Prostate gland (tissue), 2 donors: Measurements from ENCODE around the gene ARHGAP44.

Source experiments
- POLR2A ChIP-seq: fragments of 450-650 bp; IDR thresholded peaks from one replicate; pipeline ENCODE4 v1.6.1; 2016; ENCODE audit warnings: antibody characterized with exemption, mild to moderate bottlenecking
- TF ChIP-seq, protein P1 (sequence below), 4 experiments: fragments of 200-600 bp in 2 of 4; fragments of 450-650 bp in 2 of 4; sonication (generic) in 2 of 4; IDR thresholded peaks; 1 replicate in 3 of 4; 2 replicates in 1 of 4; pipeline ENCODE4 v1.5.1; 2016 to 2019; ENCODE audit warnings: antibody characterized with exemption in 4 of 4, mild to moderate bottlenecking in 2 of 4, moderate library complexity in 2 of 4

GRCh38 chr17:12896180-12896785 is 107.0 kb downstream of the ARHGAP44 start:
- TF ChIP-seq POLR2A = no peak
- TF ChIP-seq, protein P1, sequence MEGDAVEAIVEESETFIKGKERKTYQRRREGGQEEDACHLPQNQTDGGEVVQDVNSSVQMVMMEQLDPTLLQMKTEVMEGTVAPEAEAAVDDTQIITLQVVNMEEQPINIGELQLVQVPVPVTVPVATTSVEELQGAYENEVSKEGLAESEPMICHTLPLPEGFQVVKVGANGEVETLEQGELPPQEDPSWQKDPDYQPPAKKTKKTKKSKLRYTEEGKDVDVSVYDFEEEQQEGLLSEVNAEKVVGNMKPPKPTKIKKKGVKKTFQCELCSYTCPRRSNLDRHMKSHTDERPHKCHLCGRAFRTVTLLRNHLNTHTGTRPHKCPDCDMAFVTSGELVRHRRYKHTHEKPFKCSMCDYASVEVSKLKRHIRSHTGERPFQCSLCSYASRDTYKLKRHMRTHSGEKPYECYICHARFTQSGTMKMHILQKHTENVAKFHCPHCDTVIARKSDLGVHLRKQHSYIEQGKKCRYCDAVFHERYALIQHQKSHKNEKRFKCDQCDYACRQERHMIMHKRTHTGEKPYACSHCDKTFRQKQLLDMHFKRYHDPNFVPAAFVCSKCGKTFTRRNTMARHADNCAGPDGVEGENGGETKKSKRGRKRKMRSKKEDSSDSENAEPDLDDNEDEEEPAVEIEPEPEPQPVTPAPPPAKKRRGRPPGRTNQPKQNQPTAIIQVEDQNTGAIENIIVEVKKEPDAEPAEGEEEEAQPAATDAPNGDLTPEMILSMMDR (IDR thresholded peaks at IDR 0.05) = no peak
